Naive B cell (primary cell): ENCODE measurements around the gene SCOC. TPM values are rescaled to one million over a fixed set of nuclear protein-coding genes. Genes with fewer than 3 reads are reported as not detected.
A peak's percentile ranks its signal among the peaks of the same experiment; 100 is the strongest.
"Not testable (repeated sequence)": the region's sequence is repeated elsewhere in the genome, so short reads cannot be mapped to it uniquely, and the experiment has no call there.

ENCODE experiments used
- ATAC-seq, 2 donors: fragments of 150-1000 bp; cut with Tn5 transposase; 2 replicates each; pipeline ENCODE4 v1.10.0; 2021; ENCODE audit warnings: low read depth in 2 of 2, mild to moderate bottlenecking in 2 of 2, moderate library complexity in 2 of 2
- DNase-seq: peaks from one replicate; pipeline ENCODE4 v3.0.0; 2022
- H3K27ac Mint-ChIP-seq, 6 donors: one replicate each; pipeline ENCODE4 v1.8.0; 2020 to 2022; ENCODE audit warnings: mild to moderate bottlenecking in 6 of 6, mixed read lengths in 6 of 6, moderate library complexity in 5 of 6, inconsistent platforms in 2 of 6
- H3K27me3 Mint-ChIP-seq, 3 donors: one replicate each; pipeline ENCODE4 v1.8.0; 2021 to 2022; ENCODE audit warnings: mixed read lengths in 3 of 3, mild to moderate bottlenecking in 1 of 3
- H3K36me3 Mint-ChIP-seq, 2 donors: one replicate each; pipeline ENCODE4 v1.8.0; 2020 to 2022; ENCODE audit warnings: mixed read lengths in 2 of 2, inconsistent platforms in 1 of 2, mild to moderate bottlenecking in 1 of 2
- H3K4me1 Mint-ChIP-seq, 3 donors: one replicate each; pipeline ENCODE4 v1.8.0; 2020 to 2022; ENCODE audit warnings: mixed read lengths in 3 of 3, inconsistent platforms in 1 of 3, mild to moderate bottlenecking in 1 of 3, moderate library complexity in 1 of 3
- H3K4me3 Mint-ChIP-seq, 8 donors: one replicate each; pipeline ENCODE4 v1.8.0; 2020 to 2022; ENCODE audit warnings: mild to moderate bottlenecking in 8 of 8, mixed read lengths in 8 of 8, moderate library complexity in 8 of 8, inconsistent platforms in 2 of 8
- H3K9me3 Mint-ChIP-seq, 7 donors: one replicate each; pipeline ENCODE4 v1.8.0; 2020 to 2022; ENCODE audit warnings: mixed read lengths in 7 of 7, mild to moderate bottlenecking in 5 of 7, inconsistent platforms in 2 of 7, moderate library complexity in 1 of 7
- polyA plus RNA-seq, 6 donors: library from polyadenylated mRNA; unstranded; fragments of 300-500 nt; fragmentation: Illumina TruSeq; gene quantifications; one replicate each; pipeline ENCODE4 v1.2.3, GENCODE V29; 2021; ENCODE audit warnings: low read depth in 6 of 6

The SCOC gene
- polyA plus RNA-seq, 6 donors from 2014 or later = 27.4 to 47.7 (median 33.7) TPM

- H3K4me3 Mint-ChIP-seq = no peak overlapping the region
- H3K36me3 Mint-ChIP-seq = no peaks in the 10 kb centered on the region
- H3K27me3 Mint-ChIP-seq = no peaks in the 10 kb centered on the region
- DNase-seq (peak; percentile 56), ATAC-seq (peak; percentile 72 to 73)
- H3K9me3 Mint-ChIP-seq = no peaks in the 10 kb centered on the region
- H3K4me1 Mint-ChIP-seq = peaks cover 21 to 40% (median 25%) of the 10 kb centered on the region in 3 donors
- no peak overlapping the region for H3K27ac Mint-ChIP-seq
Observed at GRCh38 chr4:140372751-140373327, 607 bp upstream of the SCOC start.

- Mint-ChIP-seq H3K9me3 (no peaks in the 10 kb centered on the region), H3K4me3 (no peak overlapping the region), H3K4me1 (peaks cover 21 to 40% (median 25%) of the 10 kb centered on the region in 3 donors), H3K27me3 (no peaks in the 10 kb centered on the region), H3K27ac (peak overlapping the region in 2 of 6 donors; percentile 39 to 82), H3K36me3 (no peaks in the 10 kb centered on the region)
- ATAC-seq = no peak
- no peak for DNase-seq
Observed at GRCh38 chr4:140374130-140374477, 658 bp downstream of the SCOC start.

- Mint-ChIP-seq H3K27me3 (no peaks in the 10 kb centered on the region), H3K4me1 (no peaks in the 10 kb centered on the region), H3K36me3 (peaks cover 0 to 14% of the 10 kb centered on the region in 2 donors), H3K9me3 (no peaks in the 10 kb centered on the region), H3K4me3 (no peak overlapping the region), H3K27ac (no peak overlapping the region)
- no peak for DNase-seq
- no peak for ATAC-seq
Observed at GRCh38 chr4:140382732-140383131, 9.3 kb downstream of the SCOC start.

- no peaks in the 10 kb centered on the region for H3K9me3 Mint-ChIP-seq
- H3K36me3 Mint-ChIP-seq = no peaks in the 10 kb centered on the region
- ATAC-seq = no peak
Observed at GRCh38 chr4:140388015-140388414, 14.6 kb downstream of the SCOC start.

GRCh38 chr4:140395668-140396067 lies 22.2 kb downstream of the SCOC start:
- H3K27me3 Mint-ChIP-seq = no peaks in the 10 kb centered on the region
- no peak for ATAC-seq

More at GRCh38 chr4:140388015-140388414, 14.6 kb downstream of the SCOC start:
- H3K27ac Mint-ChIP-seq = no peak overlapping the region
- no peaks in the 10 kb centered on the region for H3K27me3 Mint-ChIP-seq
- H3K4me1 Mint-ChIP-seq = no peaks in the 10 kb centered on the region
- H3K4me3 Mint-ChIP-seq = no peak overlapping the region
- no peak for DNase-seq

GRCh38 chr4:140400111-140400510 lies 26.7 kb downstream of the SCOC start:
- H3K27ac Mint-ChIP-seq = no peak overlapping the region
- H3K4me3 Mint-ChIP-seq = no peak overlapping the region
- no peaks in the 10 kb centered on the region for H3K27me3 Mint-ChIP-seq

More at GRCh38 chr4:140395668-140396067, 22.2 kb downstream of the SCOC start:
- Mint-ChIP-seq H3K9me3 (no peaks in the 10 kb centered on the region), H3K4me1 (no peaks in the 10 kb centered on the region), H3K27ac (no peak overlapping the region), H3K36me3 (no peaks in the 10 kb centered on the region), H3K4me3 (no peak overlapping the region)
- no peak for DNase-seq

GRCh38 chr4:140406292-140406691 lies 32.8 kb downstream of the SCOC start:
- Mint-ChIP-seq H3K9me3 (no peaks in the 10 kb centered on the region), H3K27me3 (no peaks in the 10 kb centered on the region), H3K4me1 (no peaks in the 10 kb centered on the region), H3K36me3 (no peaks in the 10 kb centered on the region), H3K27ac (no peak overlapping the region), H3K4me3 (no peak overlapping the region)
- DNase-seq (no peak), ATAC-seq (no peak)

More at GRCh38 chr4:140400111-140400510, 26.7 kb downstream of the SCOC start:
- H3K4me1 Mint-ChIP-seq = no peaks in the 10 kb centered on the region
- ATAC-seq (no peak), DNase-seq (no peak)
- H3K36me3 Mint-ChIP-seq = no peaks in the 10 kb centered on the region
- H3K9me3 Mint-ChIP-seq = no peaks in the 10 kb centered on the region

GRCh38 chr4:140408974-140409373 lies 35.5 kb downstream of the SCOC start:
- no peak overlapping the region for H3K27ac Mint-ChIP-seq
- H3K27me3 Mint-ChIP-seq = peaks cover 0 to 6% (median 0%) of the 10 kb centered on the region in 3 donors
- no peak overlapping the region for H3K4me3 Mint-ChIP-seq
- H3K4me1 Mint-ChIP-seq = no peaks in the 10 kb centered on the region
- ATAC-seq (no peak), DNase-seq (no peak)
- H3K36me3 Mint-ChIP-seq = no peaks in the 10 kb centered on the region
- no peaks in the 10 kb centered on the region for H3K9me3 Mint-ChIP-seq

- H3K27ac Mint-ChIP-seq, H3K27me3 Mint-ChIP-seq, H3K4me1 Mint-ChIP-seq, ATAC-seq, DNase-seq, H3K9me3 Mint-ChIP-seq, H3K4me3 Mint-ChIP-seq, H3K36me3 Mint-ChIP-seq: not testable (repeated sequence)
Observed at GRCh38 chr4:140413130-140413969, 39.9 kb downstream of the SCOC start.

GRCh38 chr4:140423106-140423505 lies 49.7 kb downstream of the SCOC start:
- no peak for ATAC-seq
- no peak overlapping the region for H3K27ac Mint-ChIP-seq
- no peaks in the 10 kb centered on the region for H3K9me3 Mint-ChIP-seq
- H3K36me3 Mint-ChIP-seq = peaks cover 0 to 6% of the 10 kb centered on the region in 2 donors
- H3K4me3 Mint-ChIP-seq = no peak overlapping the region
- H3K4me1 Mint-ChIP-seq = peaks cover 5 to 19% (median 13%) of the 10 kb centered on the region in 3 donors
- DNase-seq = no peak
- H3K27me3 Mint-ChIP-seq = peaks cover 29 to 41% (median 39%) of the 10 kb centered on the region in 3 donors

GRCh38 chr4:140426610-140427105 lies 53.2 kb downstream of the SCOC start:
- peaks cover 46 to 61% (median 49%) of the 10 kb centered on the region in 3 donors for H3K27me3 Mint-ChIP-seq

GRCh38 chr4:140427106-140427918 lies 53.9 kb downstream of the SCOC start, which contains the start of gene CLGN:
TSS of gene CLGN (minus strand) at chr4:140427648. CDS start at chr4:140413078, 14,570 bp downstream.
- no peaks in the 10 kb centered on the region for H3K9me3 Mint-ChIP-seq
- H3K4me1 Mint-ChIP-seq = peaks cover 5 to 19% (median 13%) of the 10 kb centered on the region in 3 donors
- peak within 1 kb of the TSS; percentile 82 to 93 (median 88) for H3K4me3 Mint-ChIP-seq
- H3K27ac Mint-ChIP-seq = peak within 1 kb of the TSS in 2 of 6 donors; percentile 58 to 68
- peaks cover 49 to 61% (median 51%) of the 10 kb centered on the region in 3 donors for H3K27me3 Mint-ChIP-seq
- ATAC-seq = peak; percentile 84 to 85
- peak; percentile 55 for DNase-seq
- H3K36me3 Mint-ChIP-seq = peaks cover 0 to 6% of the 10 kb centered on the region in 2 donors

More at GRCh38 chr4:140426610-140427105, 53.2 kb downstream of the SCOC start:
- H3K9me3 Mint-ChIP-seq = no peaks in the 10 kb centered on the region
- H3K4me3 Mint-ChIP-seq = peak overlapping the region; percentile 82 to 93 (median 88)
- peak; percentile 22 to 28 for ATAC-seq
- no peak for DNase-seq
- H3K4me1 Mint-ChIP-seq = peaks cover 5 to 19% (median 13%) of the 10 kb centered on the region in 3 donors
- H3K27ac Mint-ChIP-seq = peak overlapping the region in 1 of 6 donors; percentile 58
- peaks cover 0 to 6% of the 10 kb centered on the region in 2 donors for H3K36me3 Mint-ChIP-seq

- no peak overlapping the region for H3K27ac Mint-ChIP-seq
Observed at GRCh38 chr4:140427919-140428471, 54.5 kb downstream of the SCOC start.

More at GRCh38 chr4:140427919-140428471, 54.5 kb downstream of the SCOC start:
- DNase-seq = no peak
- Mint-ChIP-seq H3K27me3 (peaks cover 49 to 57% (median 55%) of the 10 kb centered on the region in 3 donors), H3K4me1 (peaks cover 5 to 19% (median 13%) of the 10 kb centered on the region in 3 donors), H3K4me3 (peak overlapping the region; percentile 82 to 93 (median 88)), H3K36me3 (peaks cover 0 to 6% of the 10 kb centered on the region in 2 donors), H3K9me3 (no peaks in the 10 kb centered on the region)
- ATAC-seq = no peak
